Superior temporal gyrus (tissue), 1 donor: Measurements from ENCODE around the gene RTBDN.
"Not testable (repeated sequence)": the region's sequence is repeated elsewhere in the genome, so short reads cannot be mapped to it uniquely, and the experiment has no call there.

Source experiments
- DNase-seq: peaks from one replicate; pipeline ENCODE4 v3.0.0-alpha.2; 2016; ENCODE audit errors: extremely low spot score

The RTBDN gene

GRCh38 chr19:12858041-12858928 is 23.9 kb upstream of the RTBDN start:
- no peak for DNase-seq

DNA sequence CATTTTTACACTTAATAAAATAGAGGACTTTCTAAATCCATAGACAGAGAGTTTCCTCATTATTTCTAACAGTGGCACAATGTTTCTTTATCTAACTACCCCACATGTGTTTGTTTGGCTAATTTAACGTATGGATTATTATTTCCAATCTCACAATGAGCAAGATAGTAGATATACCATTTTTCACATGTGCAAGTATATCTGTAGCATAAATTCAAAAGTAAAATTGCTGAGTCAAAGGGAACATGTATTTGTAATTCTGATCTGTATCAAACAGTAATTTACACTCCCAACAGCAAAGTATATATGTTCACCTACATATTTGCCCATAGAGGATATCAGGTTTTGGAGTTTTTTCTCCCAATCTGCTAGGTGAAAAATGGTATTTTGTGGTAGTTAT is 22.3 kb upstream of the RTBDN start:
- no peak for DNase-seq

DNA sequence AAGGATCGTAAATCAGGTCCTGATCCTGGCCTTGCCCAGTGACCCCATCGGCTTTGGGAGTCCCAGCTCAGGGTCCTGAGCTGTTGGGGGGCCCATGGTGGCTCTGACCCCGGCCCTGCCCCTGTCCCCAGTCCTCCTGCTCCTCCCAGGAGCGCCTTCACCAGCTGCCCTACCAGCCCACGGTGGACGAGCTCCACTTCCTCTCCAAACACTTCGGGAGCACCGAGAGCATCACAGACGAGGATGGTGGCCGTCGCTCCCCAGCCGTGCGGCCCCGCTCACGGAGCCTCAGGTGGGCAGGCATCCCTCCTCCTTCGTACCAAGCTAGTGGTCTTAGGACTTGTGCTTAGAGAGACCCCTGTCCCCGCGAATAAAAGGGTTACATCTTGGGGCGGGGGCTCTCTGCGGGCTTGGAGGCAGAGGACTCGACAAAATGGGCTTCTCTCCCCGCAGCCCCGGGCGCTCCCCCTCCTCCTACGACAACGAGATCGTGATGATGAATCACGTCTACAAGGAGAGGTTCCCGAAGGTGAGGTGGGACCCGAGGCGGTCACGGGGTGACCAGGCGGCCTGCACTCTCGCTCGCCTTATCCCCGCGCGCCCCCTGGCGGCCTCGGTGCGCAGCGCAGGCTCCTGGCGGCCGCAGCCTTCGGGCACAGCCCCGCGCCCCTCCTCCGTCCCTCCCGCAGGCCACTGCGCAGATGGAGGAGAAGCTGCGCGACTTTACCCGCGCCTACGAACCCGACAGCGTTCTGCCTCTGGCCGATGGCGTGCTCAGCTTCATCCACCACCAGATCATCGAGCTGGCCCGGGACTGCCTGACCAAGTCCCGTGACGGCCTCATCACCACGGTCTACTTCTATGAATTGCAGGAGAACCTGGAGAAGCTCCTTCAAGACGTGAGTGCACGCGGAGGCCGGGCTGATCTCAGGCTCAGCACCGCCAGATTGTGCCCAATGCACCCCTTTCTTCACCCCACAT is 13.1 kb upstream of the RTBDN start:
- peak; percentile 79 for DNase-seq

DNA sequence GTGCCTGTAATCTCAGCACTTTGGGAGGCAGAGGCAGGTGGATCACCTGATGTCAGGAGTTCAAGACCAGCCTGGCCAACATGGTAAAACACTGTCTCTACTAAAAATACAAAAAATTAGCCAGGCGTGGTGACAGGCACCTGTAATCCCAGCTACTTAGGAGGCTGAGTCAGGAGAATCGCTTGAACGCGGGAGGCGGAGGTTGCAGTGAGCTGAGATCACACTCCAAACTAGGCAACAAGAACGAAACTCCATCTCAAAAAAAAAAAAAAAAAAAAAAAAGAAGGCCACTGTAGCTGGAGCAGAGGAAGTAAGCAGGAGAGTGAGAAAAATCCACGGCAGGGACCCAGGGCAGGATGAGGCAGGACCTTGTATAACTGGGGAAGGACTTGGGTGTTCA is 12.2 kb upstream of the RTBDN start:
- not testable (repeated sequence) for DNase-seq

- no peak for DNase-seq
These were observed 9.8 kb upstream of the RTBDN start for GRCh38 chr19:12843999-12844732.

- no peak for DNase-seq
These were observed 8.9 kb upstream of the RTBDN start for GRCh38 chr19:12843328-12843727.

GRCh38 chr19:12842511-12842910 is 8.1 kb upstream of the RTBDN start:
- no peak for DNase-seq

DNA sequence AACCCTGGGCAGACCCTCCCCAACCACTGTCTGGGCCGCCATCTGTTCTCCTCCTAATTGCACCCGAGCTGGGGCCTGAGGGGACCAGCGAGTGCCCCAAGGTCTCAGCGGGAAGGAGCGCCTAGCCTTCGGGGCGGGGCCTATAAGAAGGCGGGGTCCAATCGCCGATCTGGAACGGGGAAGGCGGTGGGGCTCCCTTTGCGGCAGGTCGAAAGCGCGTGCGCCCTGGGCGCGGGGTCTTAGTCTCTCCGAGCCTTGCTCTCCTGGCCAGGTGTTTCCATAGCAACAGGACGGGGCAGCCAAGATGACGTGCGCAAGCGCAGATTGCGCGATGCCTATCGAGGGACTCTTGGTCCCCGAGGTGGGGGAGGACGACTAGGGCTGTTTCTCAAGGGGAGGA is 6.7 kb upstream of the RTBDN start:
- no peak for DNase-seq

- no peak for DNase-seq
These were observed 6.0 kb upstream of the RTBDN start for GRCh38 chr19:12840091-12841079.

- no peak for DNase-seq
These were observed 4.7 kb upstream of the RTBDN start for GRCh38 chr19:12838886-12839756.

- DNase-seq, result peak; percentile 44
These were observed 4.0 kb upstream of the RTBDN start, which contains the start of gene MAST1 for GRCh38 chr19:12838182-12838885. MAST1 (plus strand) TSS chr19:12838515; CDS start chr19:12838573, 58 bp downstream.

- no peak for DNase-seq
These were observed 2.8 kb upstream of the RTBDN start for GRCh38 chr19:12837225-12837624.

DNA sequence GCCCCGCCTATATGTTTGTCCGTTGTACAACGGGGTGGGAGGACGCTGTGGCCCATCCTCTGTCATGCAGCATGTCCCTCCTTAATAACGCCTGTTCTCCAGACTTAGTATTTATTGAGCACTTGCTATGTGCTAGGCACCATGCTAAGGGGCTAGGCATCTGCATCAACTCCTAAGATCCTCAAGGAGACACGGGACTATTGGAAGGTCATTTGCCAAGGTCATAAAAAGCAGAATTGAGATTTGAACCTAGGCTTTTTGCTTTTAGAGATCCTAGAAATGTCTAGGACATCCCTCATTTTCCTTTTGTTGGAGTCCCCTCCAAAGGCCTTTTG is 2.1 kb upstream of the RTBDN start:
- no peak for DNase-seq

- peak; percentile 28 for DNase-seq
These were observed 788 bp upstream of the RTBDN start for GRCh38 chr19:12834976-12835757.

DNA sequence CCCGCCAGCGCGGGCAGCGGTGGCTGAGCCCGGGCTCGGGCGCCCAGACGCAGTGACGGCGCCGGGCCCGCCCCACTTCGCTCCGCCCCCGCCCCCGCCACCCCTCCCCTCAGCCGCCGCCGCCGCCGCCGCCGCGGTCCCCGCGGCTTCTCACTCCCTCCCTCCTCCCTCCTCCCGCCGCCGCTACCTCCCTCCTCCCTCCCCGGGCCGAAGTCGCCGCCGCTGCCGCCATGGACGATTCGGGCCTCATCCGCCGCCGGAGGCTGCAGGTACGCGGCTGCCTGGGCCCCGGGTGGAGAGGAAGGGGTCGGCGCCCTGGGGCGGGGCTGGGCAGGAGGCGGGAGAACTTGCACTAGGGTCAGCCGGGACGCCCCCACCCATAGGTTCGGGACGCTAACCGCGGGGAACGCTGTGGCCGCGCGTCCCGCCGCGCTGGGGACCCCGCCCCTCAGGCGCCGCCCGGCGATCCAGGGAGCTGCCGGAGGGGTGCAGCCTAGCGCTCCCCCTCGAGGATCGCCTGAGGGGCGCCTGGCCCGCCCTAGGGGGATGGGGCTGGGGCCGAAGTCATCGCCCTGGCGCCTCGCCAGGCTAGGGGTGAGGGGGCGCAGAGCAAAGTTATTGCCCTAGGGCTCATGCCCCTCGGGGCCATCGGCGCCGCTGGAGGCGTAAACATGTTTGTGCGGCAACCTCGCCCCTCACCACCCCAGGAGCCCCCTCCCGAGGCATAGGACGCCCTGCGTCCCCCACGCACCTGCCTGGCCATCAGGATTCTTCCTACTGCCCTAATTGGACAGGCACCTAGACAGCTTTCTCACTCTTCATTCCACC is 427 bp downstream of the RTBDN start:
- no peak for DNase-seq

- DNase-seq, result peak; percentile 13
These were observed 1.0 kb downstream of the RTBDN start for GRCh38 chr19:12833418-12833737.

DNA sequence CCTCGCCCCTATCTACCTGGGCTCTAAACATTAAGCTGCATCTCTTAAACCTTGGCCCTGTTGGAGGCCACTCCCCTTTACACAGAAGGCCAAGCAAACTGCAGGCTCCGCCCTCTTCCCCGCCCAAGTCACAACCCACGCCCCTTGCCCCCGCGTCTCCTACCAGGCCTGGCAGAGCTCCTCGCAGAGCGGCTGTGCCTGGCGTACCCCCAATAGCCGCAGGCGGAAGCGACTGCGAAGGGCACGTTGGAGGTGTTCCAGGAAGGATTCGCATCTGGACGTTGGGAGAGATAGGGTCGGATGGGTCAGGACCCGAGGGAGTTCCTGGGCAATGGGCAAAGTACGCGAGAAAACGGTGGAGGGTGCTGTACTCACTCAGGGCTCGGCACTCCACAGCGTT is 5.9 kb downstream of the RTBDN start:
- no peak for DNase-seq
